Endothelial cell of umbilical vein (primary cell): ENCODE results near the gene ZNF740. TPM values are rescaled to one million over a fixed set of nuclear protein-coding genes. Genes with fewer than 3 reads are reported as not detected.

Experiments
- BruUV-seq: library from RNA; stranded (reverse); fragments of 400-500 nt; replicated peaks from 2 replicates; lab custom pipeline; 2021; lab: Mats Ljungman, UMichigan
- CTCF ChIA-PET: fragments of 300-600, 350-600 bp; sonication (Branson Sonifier 250); formaldehyde crosslinking; loops from one replicate; lab custom pipeline; 2021; ENCODE audit warnings: antibody characterized with exemption, inconsistent platforms; lab: Charles Lee
- POLR2A ChIA-PET: fragments of 300-600, 350-600 bp; sonication (Branson Sonifier 250); formaldehyde crosslinking; loops from one replicate; lab custom pipeline; 2021; ENCODE audit warnings: antibody characterized with exemption, inconsistent platforms; lab: Charles Lee
- DNase-seq: peaks from one replicate; pipeline ENCODE4 v3.0.0-alpha.2; 2011; ENCODE audit warnings: low read depth, low spot score
- FAIRE-seq: peaks from 2 replicates; lab custom pipeline; 2011; peaks lifted over from hg19 to GRCh38; lab: Jason Lieb, UNC
- H2AFZ ChIP-seq: 2 replicates; pipeline ENCODE4 v1.6.0; 2012; ENCODE audit warnings: low read depth, low read length, control low read depth, inconsistent platforms
- H3K27ac ChIP-seq: 2 replicates; pipeline ENCODE4 v1.5.1; 2011; ENCODE audit warnings: low read depth, mild to moderate bottlenecking, control low read depth, low read length, moderate library complexity; ENCODE audit not compliant: insufficient read depth
- H3K27me3 ChIP-seq, 2 experiments: 2 replicates each; pipeline versions ENCODE4 v1.6.0 to v1.6.1; 2011; ENCODE audit warnings: low read length in 2 of 2, mixed read lengths in 1 of 2; ENCODE audit not compliant: control insufficient read depth in 2 of 2, insufficient read depth in 2 of 2
- H3K36me3 ChIP-seq, 2 experiments: 2 replicates in 1 of 2; 3 replicates in 1 of 2; pipeline ENCODE4 v1.5.1; 2011; ENCODE audit warnings: low read length in 2 of 2, mild to moderate bottlenecking in 1 of 2, moderate library complexity in 1 of 2; ENCODE audit not compliant: control insufficient read depth in 2 of 2, insufficient read depth in 2 of 2; ENCODE audit errors: extremely low read depth in 1 of 2
- H3K4me1 ChIP-seq: 3 replicates; pipeline ENCODE4 v1.5.1; 2011; ENCODE audit warnings: mild to moderate bottlenecking, low read length; ENCODE audit not compliant: control insufficient read depth, insufficient read depth; ENCODE audit errors: extremely low read depth
- H3K4me2 ChIP-seq: 2 replicates; pipeline ENCODE4 v1.6.1; 2011; ENCODE audit warnings: low read length, control low read depth, mixed read lengths; ENCODE audit not compliant: insufficient read depth
- H3K4me3 ChIP-seq, 3 experiments: fragments of 200-600 bp in 1 of 3; sonication (generic), shearing (Covaris generic) in 1 of 3; replicated peaks in 1 of 3; 2 replicates each; pipeline ENCODE4 v1.5.1; 2011 to 2016; ENCODE audit warnings: control low read depth in 3 of 3, low read length in 3 of 3, mild to moderate bottlenecking in 2 of 3, inconsistent platforms in 1 of 3, low read depth in 1 of 3, moderate library complexity in 1 of 3; ENCODE audit not compliant: insufficient read depth in 1 of 3
- H3K79me2 ChIP-seq: 2 replicates; pipeline ENCODE4 v1.6.0; 2012; ENCODE audit warnings: low read length, inconsistent platforms; ENCODE audit not compliant: control insufficient read depth, insufficient read depth
- H3K9ac ChIP-seq: replicated peaks from 2 replicates; pipeline ENCODE3; 2011; ENCODE audit warnings: low read length, control low read depth; ENCODE audit not compliant: insufficient read depth; ENCODE audit errors: extremely low read depth
- H3K9me1 ChIP-seq: replicated peaks from 3 replicates; pipeline ENCODE4 v1.6.0; 2011; ENCODE audit warnings: mild to moderate bottlenecking, low read length; ENCODE audit not compliant: control insufficient read depth, insufficient read depth; ENCODE audit errors: extremely low read depth
- H3K9me3 ChIP-seq: replicated peaks from 2 replicates; pipeline ENCODE4 v1.5.1; 2012; ENCODE audit warnings: low read length, inconsistent platforms; ENCODE audit not compliant: control insufficient read depth, insufficient read depth
- H4K20me1 ChIP-seq: replicated peaks from 2 replicates; pipeline ENCODE3; 2011; ENCODE audit warnings: mild to moderate bottlenecking, low read length; ENCODE audit not compliant: control insufficient read depth, insufficient read depth; ENCODE audit errors: extremely low read depth
- CTCF ChIP-seq, 2 donors: IDR thresholded peaks; 1 replicate in 1 of 2; 2 replicates in 1 of 2; pipeline ENCODE4 v1.5.1; 2011; ENCODE audit warnings: low read length in 2 of 2, mild to moderate bottlenecking in 2 of 2, moderate library complexity in 2 of 2, control low read depth in 1 of 2, inconsistent platforms in 1 of 2, low read depth in 1 of 2; ENCODE audit not compliant: insufficient read depth in 1 of 2; ENCODE audit errors: extremely low read depth in 1 of 2
- EZH2 ChIP-seq: IDR thresholded peaks from 2 replicates; pipeline ENCODE4 v1.6.1; 2012; ENCODE audit warnings: borderline replicate concordance, low read depth, mild to moderate bottlenecking, moderate library complexity, low read length, inconsistent platforms; ENCODE audit not compliant: severe bottlenecking
- FOS ChIP-seq: IDR thresholded peaks from 2 replicates; pipeline ENCODE4 v1.6.1; 2011; ENCODE audit warnings: mild to moderate bottlenecking, low read length, moderate library complexity, borderline replicate concordance; ENCODE audit not compliant: insufficient read depth
- GATA2 ChIP-seq: IDR thresholded peaks from 2 replicates; pipeline ENCODE4 v1.7.0; 2011; ENCODE audit warnings: low read depth, mild to moderate bottlenecking, moderate library complexity, mixed read lengths, low read length; ENCODE audit not compliant: insufficient read length, insufficient read depth
- JUN ChIP-seq: IDR thresholded peaks from 2 replicates; pipeline ENCODE4 v1.6.1; 2011; ENCODE audit warnings: borderline replicate concordance, low read depth; ENCODE audit not compliant: insufficient read length, insufficient read depth
- MYC ChIP-seq: IDR thresholded peaks from one replicate; pipeline ENCODE4 v1.6.1; 2011; ENCODE audit warnings: mild to moderate bottlenecking, low read depth, low read length
- POLR2A ChIP-seq: IDR thresholded peaks from 2 replicates; pipeline ENCODE4 v1.6.1; 2012; ENCODE audit warnings: low read depth, mild to moderate bottlenecking, control low read depth, low read length
- POLR2AphosphoS5 ChIP-seq: IDR thresholded peaks from 2 replicates; pipeline ENCODE4 v1.6.1; 2012; ENCODE audit warnings: low read depth, mild to moderate bottlenecking, control low read depth, low read length, moderate library complexity; ENCODE audit not compliant: insufficient read depth
- dilution Hi-C: fragments of 300-500 bp; cut with MboI; formaldehyde crosslinking; loops from one replicate; pipeline ENCODE4 v1.15.0; 2019; ENCODE audit warnings: low sequenced_read_pairs; ENCODE audit not compliant: extremely low pct_ligation_motif_present
- intact Hi-C: fragments of 100-400 bp; cut with micrococcal nuclease; formaldehyde crosslinking; loops from one replicate; pipeline ENCODE4 v1.10.0; 2022
- polyA plus RNA-seq, 4 experiments: library from polyadenylated mRNA; depleted of rRNA in 3 of 4; stranded (reverse) in 3 of 4; unstranded in 1 of 4; fragments of >200 nt; gene quantifications; 2 replicates each; pipeline versions ENCODE4 v1.2.1 to v1.2.3, GENCODE V29; 2011 to 2012; ENCODE audit warnings: missing spikeins in 1 of 4
- total RNA-seq: library from RNA; stranded (reverse); gene quantifications from 2 replicates; pipeline ENCODE4 v1.2.3, GENCODE V29; 2021
- TF ChIP-seq, protein P1 (sequence below): IDR thresholded peaks from 2 replicates; pipeline ENCODE4 v1.6.1; 2011; ENCODE audit not compliant: insufficient read depth, insufficient read length

ZNF740 gene
- total and polyA plus RNA-seq, 2 donors (not counting 3 experiments of a cell fraction or from before 2014, with no cell fraction given), result 10.5 to 38.1 TPM

- no peaks in the 10 kb centered on the region for H3K36me3 ChIP-seq
- ChIA-PET CTCF (interaction anchor here (1.0 to 6.7 kb wide), 5 partner anchors 10 to 145 kb away, joined by 3 to 249 read pairs (median 5); no protein-coding TSS in a partner anchor), POLR2A (no interaction called here)
- no peak overlapping the region for H3K27ac ChIP-seq
- FAIRE-seq (no peak), DNase-seq (no peak)
- peaks cover 6% of the 10 kb centered on the region for H3K4me1 ChIP-seq
- no peaks in the 10 kb centered on the region for H3K9me3 ChIP-seq
- TF ChIP-seq POLR2AphosphoS5 (no peak), CTCF (IDR thresholded peaks at IDR 0.05; ENCODE audit: extremely low read depth in 1 of 2, insufficient read depth in 1 of 2, low read depth in 1 of 2, low read length in 2 of 2) (no peak), MYC (no peak), EZH2 (no peak), FOS (no peak), GATA2 (no peak), POLR2A (no peak), JUN (no peak)
- TF ChIP-seq, protein P1, sequence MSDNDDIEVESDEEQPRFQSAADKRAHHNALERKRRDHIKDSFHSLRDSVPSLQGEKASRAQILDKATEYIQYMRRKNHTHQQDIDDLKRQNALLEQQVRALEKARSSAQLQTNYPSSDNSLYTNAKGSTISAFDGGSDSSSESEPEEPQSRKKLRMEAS, result no peak
- no peak overlapping the region for H3K4me3 ChIP-seq
- dilution Hi-C loops, result no loop called here
- H3K27me3 ChIP-seq, result peaks cover 0 to 2% of the 10 kb centered on the region in 2 experiments
- no peak overlapping the region for H3K9ac ChIP-seq
- H3K4me2 ChIP-seq, result no peak overlapping the region
- H3K9me1 ChIP-seq, result no peaks in the 10 kb centered on the region
- H4K20me1 ChIP-seq, result no peaks in the 10 kb centered on the region
- intact Hi-C loops, result no loop called here
- H2AFZ ChIP-seq, result no peak overlapping the region
- BruUV-seq, result no TSS peak
- H3K79me2 ChIP-seq, result no peaks in the 10 kb centered on the region
Observed at GRCh38 chr12:53200458-53201176, 20.1 kb downstream of the ZNF740 start.
